D721Med (cell line): ENCODE results near the gene CEP83.
A peak's percentile ranks its signal among the peaks of the same experiment; 100 is the strongest.
"Not testable (repeated sequence)": the region's sequence is repeated elsewhere in the genome, so short reads cannot be mapped to it uniquely, and the experiment has no call there.

ENCODE experiments used
- DNase-seq: peaks from one replicate; pipeline ENCODE4 v3.0.0; 2011; ENCODE audit warnings: low spot score; ENCODE audit not compliant: insufficient read length
- FAIRE-seq: peaks from 2 replicates; lab custom pipeline; 2011; peaks lifted over from hg19 to GRCh38; lab: Jason Lieb, UNC
- CTCF ChIP-seq: IDR thresholded peaks from 2 replicates; pipeline ENCODE4 v1.5.1; 2012; ENCODE audit warnings: mild to moderate bottlenecking, control low read depth; ENCODE audit not compliant: insufficient read depth; ENCODE audit errors: missing control alignments

The CEP83 gene

GRCh38 chr12:94460616-94460959 is 921 bp upstream of the CEP83 start:
- DNase-seq: no peak
- no peak for FAIRE-seq
- no peak for TF ChIP-seq CTCF

GRCh38 chr12:94458877-94459727 is 565 bp downstream of the CEP83 start:
- TF ChIP-seq CTCF: no peak
- FAIRE-seq (peak; percentile 46), DNase-seq (no peak)

GRCh38 chr12:94457311-94457710 is 2.4 kb downstream of the CEP83 start:
- FAIRE-seq: no peak

GRCh38 chr12:94454318-94454717 is 5.3 kb downstream of the CEP83 start:
- FAIRE-seq: not testable (repeated sequence)

More at GRCh38 chr12:94457311-94457710, 2.4 kb downstream of the CEP83 start:
- no peak for TF ChIP-seq CTCF
- DNase-seq: no peak

GRCh38 chr12:94445662-94446061 is 14.0 kb downstream of the CEP83 start:
- DNase-seq (no peak), FAIRE-seq (no peak)
- TF ChIP-seq CTCF: no peak

More at GRCh38 chr12:94454318-94454717, 5.3 kb downstream of the CEP83 start:
- not testable (repeated sequence) for DNase-seq

- no peak for TF ChIP-seq CTCF
- no peak for DNase-seq
- no peak for FAIRE-seq
These were observed 22.4 kb downstream of the CEP83 start for GRCh38 chr12:94437303-94437702.

GRCh38 chr12:94435511-94435927 is 24.1 kb downstream of the CEP83 start:
- DNase-seq (no peak), FAIRE-seq (no peak)
- TF ChIP-seq CTCF: no peak

- FAIRE-seq (no peak), DNase-seq (no peak)
- no peak for TF ChIP-seq CTCF
These were observed 25.5 kb downstream of the CEP83 start for GRCh38 chr12:94434171-94434570.
